ENCODE results near the gene S100A11. TPM values are rescaled to one million over a fixed set of nuclear protein-coding genes. Genes with fewer than 3 reads are reported as not detected.

S100A11 gene
- total and polyA plus RNA-seq, 9 of the 15 experiments (the other 6 are each of a cell fraction or from before 2014, with no cell fraction given), result 131 to 808 (median 235) TPM

GRCh38 chr1:152036267-152037216, at the start of gene S100A11 (continued):
- no peak for TF ChIP-seq ZC3H11A (IDR thresholded peaks at IDR 0.05; ENCODE audit: low read depth, low read length)
- TF ChIP-seq THRAP3 (IDR thresholded peaks at IDR 0.05; ENCODE audit: borderline replicate concordance), result no peak
- no peak for TF ChIP-seq PYGO2 (tag; IDR thresholded peaks at IDR 0.05)
- TF ChIP-seq CAMTA2 (CRISPR knock-in tag; conservative IDR thresholded peaks at IDR 0.05), result no peak
- no peak for TF ChIP-seq PTRF (tag; IDR thresholded peaks at IDR 0.05)
- no peak for TF ChIP-seq ZNF133 (CRISPR knock-in tag; IDR thresholded peaks at IDR 0.05)
- TF ChIP-seq ZNF655 (CRISPR knock-in tag; IDR thresholded peaks at IDR 0.05), result no peak
- TF ChIP-seq THRB (CRISPR knock-in tag; conservative IDR thresholded peaks at IDR 0.05), result no peak
- TF ChIP-seq ZFPM2 (CRISPR knock-in tag; IDR thresholded peaks at IDR 0.05), result no peak
- TF ChIP-seq DLX4 (CRISPR knock-in tag; IDR thresholded peaks at IDR 0.05), result no peak
- TF ChIP-seq BRD4 (IDR thresholded peaks at IDR 0.05), result 0 out of 2 replicates have a peak, but pooled peaks have one; percentile 44
- no peak; a peak in 1 of 4 replicates for TF ChIP-seq FOXK2 (conservative IDR thresholded peaks at IDR 0.05 in 1 of 2, IDR thresholded peaks at IDR 0.05 in 1 of 2; ENCODE audit: low read depth in 2 of 2)
- TF ChIP-seq POLR3A (IDR thresholded peaks at IDR 0.05; ENCODE audit: borderline replicate concordance, extremely low read depth, insufficient read depth, insufficient read length), result no peak
- TF ChIP-seq RBM17 (IDR thresholded peaks at IDR 0.05; ENCODE audit: borderline replicate concordance, low read depth, low read length), result no peak
- peak; percentile 59 to 80; a peak in 2 of 4 replicates for TF ChIP-seq SIN3A (IDR thresholded peaks at IDR 0.05; ENCODE audit: borderline replicate concordance in 2 of 2, control insufficient read depth in 1 of 2, low read depth in 2 of 2, low read length in 2 of 2)
- no peak for TF ChIP-seq CSDE1 (IDR thresholded peaks at IDR 0.05)
- TF ChIP-seq CHCHD3 (CRISPR knock-in tag; IDR thresholded peaks at IDR 0.05), result no peak
- no peak for TF ChIP-seq ZNF551 (CRISPR knock-in tag; IDR thresholded peaks at IDR 0.05)
- TF ChIP-seq GABPA (tag; conservative IDR thresholded peaks at IDR 0.05; ENCODE audit: low read depth), result peak; percentile 68
- TF ChIP-seq NR4A1 (CRISPR knock-in tag; IDR thresholded peaks at IDR 0.05), result no peak
- TF ChIP-seq NR4A1 (tag; IDR thresholded peaks at IDR 0.05), result no peak
- no peak for TF ChIP-seq E2F4 (CRISPR knock-in tag; IDR thresholded peaks at IDR 0.05; ENCODE audit: low read depth)
- TF ChIP-seq ZFP30 (CRISPR knock-in tag; IDR thresholded peaks at IDR 0.05; ENCODE audit: borderline replicate concordance), result no peak
- no peak for TF ChIP-seq ZKSCAN8 (CRISPR knock-in tag; IDR thresholded peaks at IDR 0.05)
- TF ChIP-seq L3MBTL2 (IDR thresholded peaks at IDR 0.05), result peak; percentile 33
